HG02884 (cell line): ENCODE data around the gene IL17RE.
"Not testable (repeated sequence)": the region's sequence is repeated elsewhere in the genome, so short reads cannot be mapped to it uniquely, and the experiment has no call there.

Experiments used
- ATAC-seq: cut with Tn5 transposase; IDR thresholded peaks from one replicate; pipeline ENCODE4 v1.9.1; 2021; ENCODE audit warnings: mild to moderate bottlenecking, moderate library complexity; ENCODE audit not compliant: unreplicated experiment

The IL17RE gene

GRCh38 chr3:9902372-9903237 is at the start of gene IL17RE:
IL17RE (plus strand) TSS chr3:9902848; CDS start chr3:9902933, 85 bp downstream.
- no peak for ATAC-seq

GRCh38 chr3:9854291-9854940 is 48.2 kb upstream of the IL17RE start:
- not testable (repeated sequence) for ATAC-seq

- no peak for ATAC-seq
Measured at GRCh38 chr3:9855594-9855993, 47.1 kb upstream of the IL17RE start.

- ATAC-seq = no peak
Measured at GRCh38 chr3:9859530-9860025, 43.1 kb upstream of the IL17RE start.

GRCh38 chr3:9861201-9861600 is 41.4 kb upstream of the IL17RE start:
- ATAC-seq = no peak

- no peak for ATAC-seq
Measured at GRCh38 chr3:9861626-9862130, 41.0 kb upstream of the IL17RE start.

- ATAC-seq = no peak
Measured at GRCh38 chr3:9862391-9863057, 40.1 kb upstream of the IL17RE start.

GRCh38 chr3:9863058-9863772 is 39.4 kb upstream of the IL17RE start:
- no peak for ATAC-seq

- no peak for ATAC-seq
Measured at GRCh38 chr3:9864200-9864927, 38.3 kb upstream of the IL17RE start.

- not testable (repeated sequence) for ATAC-seq
Measured at GRCh38 chr3:9865125-9865637, 37.5 kb upstream of the IL17RE start.

GRCh38 chr3:9866639-9867038 is 36.0 kb upstream of the IL17RE start:
- ATAC-seq = no peak

GRCh38 chr3:9867106-9867505 is 35.5 kb upstream of the IL17RE start:
- no peak for ATAC-seq

GRCh38 chr3:9869955-9870354 is 32.7 kb upstream of the IL17RE start:
- ATAC-seq = no peak

- ATAC-seq = no peak
Measured at GRCh38 chr3:9870978-9871377, 31.7 kb upstream of the IL17RE start.

GRCh38 chr3:9872067-9872466 is 30.6 kb upstream of the IL17RE start:
- not testable (repeated sequence) for ATAC-seq

GRCh38 chr3:9875448-9875847 is 27.2 kb upstream of the IL17RE start:
- ATAC-seq = no peak

GRCh38 chr3:9876255-9876654 is 26.4 kb upstream of the IL17RE start:
- ATAC-seq = not testable (repeated sequence)

- ATAC-seq = no peak
Measured at GRCh38 chr3:9876991-9877390, 25.7 kb upstream of the IL17RE start.

- ATAC-seq = no peak
Measured at GRCh38 chr3:9878700-9879099, 23.9 kb upstream of the IL17RE start.
